HG02852 (cell line): ENCODE measurements around the gene TMEM86A.
"Not testable (repeated sequence)": the region's sequence is repeated elsewhere in the genome, so short reads cannot be mapped to it uniquely, and the experiment has no call there.

Experiments used
- ATAC-seq: cut with Tn5 transposase; IDR thresholded peaks from one replicate; pipeline ENCODE4 v1.9.1; 2021; ENCODE audit warnings: mild to moderate bottlenecking, moderate library complexity; ENCODE audit not compliant: unreplicated experiment

TMEM86A gene

GRCh38 chr11:18698341-18699268 lies at the start of gene TMEM86A:
Gene TMEM86A (plus strand): TSS chr11:18698779. CDS start chr11:18698887, 108 bp downstream.
- ATAC-seq: peak; percentile 96

- no peak for ATAC-seq
These were observed 48.2 kb upstream of the TMEM86A start for GRCh38 chr11:18650353-18650752.

GRCh38 chr11:18650859-18651557 lies 47.6 kb upstream of the TMEM86A start:
- ATAC-seq: no peak

GRCh38 chr11:18657673-18658072 lies 40.9 kb upstream of the TMEM86A start:
- no peak for ATAC-seq

- ATAC-seq: not testable (repeated sequence)
These were observed 33.2 kb upstream of the TMEM86A start for GRCh38 chr11:18665353-18665872.

- ATAC-seq: no peak
These were observed 30.4 kb upstream of the TMEM86A start for GRCh38 chr11:18668131-18668530.

GRCh38 chr11:18669219-18669596 lies 29.4 kb upstream of the TMEM86A start:
- no peak for ATAC-seq

GRCh38 chr11:18669711-18670110 lies 28.9 kb upstream of the TMEM86A start:
- ATAC-seq: no peak

- no peak for ATAC-seq
These were observed 27.3 kb upstream of the TMEM86A start for GRCh38 chr11:18671246-18671645.

GRCh38 chr11:18672209-18672608 lies 26.4 kb upstream of the TMEM86A start:
- not testable (repeated sequence) for ATAC-seq

- ATAC-seq: no peak
These were observed 21.8 kb upstream of the TMEM86A start for GRCh38 chr11:18676803-18677202.

GRCh38 chr11:18677560-18677959 lies 21.0 kb upstream of the TMEM86A start:
- ATAC-seq: no peak

- ATAC-seq: not testable (repeated sequence)
These were observed 16.6 kb upstream of the TMEM86A start for GRCh38 chr11:18681949-18682348.

- ATAC-seq: no peak
These were observed 16.1 kb upstream of the TMEM86A start for GRCh38 chr11:18682466-18682865.

- ATAC-seq: no peak
These were observed 14.3 kb upstream of the TMEM86A start for GRCh38 chr11:18684267-18684666.

- not testable (repeated sequence) for ATAC-seq
These were observed 7.0 kb upstream of the TMEM86A start for GRCh38 chr11:18691467-18692140.

- ATAC-seq: no peak
These were observed 5.4 kb upstream of the TMEM86A start for GRCh38 chr11:18692941-18693760.

- no peak for ATAC-seq
These were observed 1.8 kb upstream of the TMEM86A start for GRCh38 chr11:18696638-18697225.

GRCh38 chr11:18697576-18697975 lies 1.0 kb upstream of the TMEM86A start:
- no peak for ATAC-seq

- no peak for ATAC-seq
These were observed 654 bp downstream of the TMEM86A start for GRCh38 chr11:18699269-18699596.
